ENCODE measurements around the gene CTSE. TPM values are rescaled to one million over a fixed set of nuclear protein-coding genes. Genes with fewer than 3 reads are reported as not detected.
"Not testable (repeated sequence)": the region's sequence is repeated elsewhere in the genome, so short reads cannot be mapped to it uniquely, and the experiment has no call there.

Gene CTSE
- total and polyA plus RNA-seq, 12 donors, result 0.01 TPM; not detected in 11

DNA sequence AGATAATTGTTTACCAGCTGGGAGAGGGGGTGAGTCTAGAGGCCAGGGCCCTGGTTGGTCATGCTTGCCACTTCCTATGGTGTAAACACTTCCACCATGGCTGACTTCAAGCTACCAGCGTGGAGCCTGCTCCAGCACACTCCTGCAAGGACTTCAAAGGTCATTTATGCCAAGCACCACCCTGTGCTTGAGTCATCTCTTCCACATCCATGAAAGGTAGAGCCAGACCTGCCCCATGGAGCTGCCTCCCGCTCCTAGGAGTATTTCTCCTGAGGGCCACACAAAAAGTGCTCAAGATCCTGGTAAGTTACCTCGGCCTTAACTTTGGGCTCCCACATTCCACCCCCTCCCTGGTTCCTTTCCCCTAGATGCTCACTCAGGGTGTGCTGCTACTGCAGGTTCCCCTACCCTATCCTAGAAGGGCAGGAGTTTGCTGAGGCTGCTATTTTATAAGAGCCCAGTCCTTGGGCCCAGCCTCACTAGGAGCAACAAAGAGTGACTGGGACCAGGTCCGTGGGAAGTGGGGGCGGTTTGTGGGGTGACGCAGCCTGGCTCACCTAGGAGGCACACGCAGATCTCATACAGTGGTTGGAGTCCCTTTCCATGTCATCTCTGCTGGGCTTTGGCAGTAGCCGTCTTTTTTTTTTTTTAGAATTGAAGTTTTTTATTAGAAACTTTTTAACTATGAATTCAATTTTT lies 22.9 kb downstream of the CTSE start:
- H3K27ac ChIP-seq, result peak overlapping the region in 1 of 10 donors; percentile 51
- ATAC-seq (no peak), DNase-seq (no peak)
- no peak overlapping the region for H3K4me3 ChIP-seq
- TF ChIP-seq, protein P1, sequence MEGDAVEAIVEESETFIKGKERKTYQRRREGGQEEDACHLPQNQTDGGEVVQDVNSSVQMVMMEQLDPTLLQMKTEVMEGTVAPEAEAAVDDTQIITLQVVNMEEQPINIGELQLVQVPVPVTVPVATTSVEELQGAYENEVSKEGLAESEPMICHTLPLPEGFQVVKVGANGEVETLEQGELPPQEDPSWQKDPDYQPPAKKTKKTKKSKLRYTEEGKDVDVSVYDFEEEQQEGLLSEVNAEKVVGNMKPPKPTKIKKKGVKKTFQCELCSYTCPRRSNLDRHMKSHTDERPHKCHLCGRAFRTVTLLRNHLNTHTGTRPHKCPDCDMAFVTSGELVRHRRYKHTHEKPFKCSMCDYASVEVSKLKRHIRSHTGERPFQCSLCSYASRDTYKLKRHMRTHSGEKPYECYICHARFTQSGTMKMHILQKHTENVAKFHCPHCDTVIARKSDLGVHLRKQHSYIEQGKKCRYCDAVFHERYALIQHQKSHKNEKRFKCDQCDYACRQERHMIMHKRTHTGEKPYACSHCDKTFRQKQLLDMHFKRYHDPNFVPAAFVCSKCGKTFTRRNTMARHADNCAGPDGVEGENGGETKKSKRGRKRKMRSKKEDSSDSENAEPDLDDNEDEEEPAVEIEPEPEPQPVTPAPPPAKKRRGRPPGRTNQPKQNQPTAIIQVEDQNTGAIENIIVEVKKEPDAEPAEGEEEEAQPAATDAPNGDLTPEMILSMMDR (IDR thresholded peaks at IDR 0.05), result no peak
- H3K36me3 ChIP-seq, result no peaks in the 10 kb centered on the region
- H3K4me1 ChIP-seq, result peaks cover 0 to 54% (median 22%) of the 10 kb centered on the region in 9 donors
- 91 to 92% methylated on average over 8 of the region's 8 CpGs for WGBS, 2 donors
- no peaks in the 10 kb centered on the region for H3K27me3 ChIP-seq
- no peaks in the 10 kb centered on the region for H3K9me3 ChIP-seq
- intact Hi-C loops (cut with DNase I), result no loop called here

DNA sequence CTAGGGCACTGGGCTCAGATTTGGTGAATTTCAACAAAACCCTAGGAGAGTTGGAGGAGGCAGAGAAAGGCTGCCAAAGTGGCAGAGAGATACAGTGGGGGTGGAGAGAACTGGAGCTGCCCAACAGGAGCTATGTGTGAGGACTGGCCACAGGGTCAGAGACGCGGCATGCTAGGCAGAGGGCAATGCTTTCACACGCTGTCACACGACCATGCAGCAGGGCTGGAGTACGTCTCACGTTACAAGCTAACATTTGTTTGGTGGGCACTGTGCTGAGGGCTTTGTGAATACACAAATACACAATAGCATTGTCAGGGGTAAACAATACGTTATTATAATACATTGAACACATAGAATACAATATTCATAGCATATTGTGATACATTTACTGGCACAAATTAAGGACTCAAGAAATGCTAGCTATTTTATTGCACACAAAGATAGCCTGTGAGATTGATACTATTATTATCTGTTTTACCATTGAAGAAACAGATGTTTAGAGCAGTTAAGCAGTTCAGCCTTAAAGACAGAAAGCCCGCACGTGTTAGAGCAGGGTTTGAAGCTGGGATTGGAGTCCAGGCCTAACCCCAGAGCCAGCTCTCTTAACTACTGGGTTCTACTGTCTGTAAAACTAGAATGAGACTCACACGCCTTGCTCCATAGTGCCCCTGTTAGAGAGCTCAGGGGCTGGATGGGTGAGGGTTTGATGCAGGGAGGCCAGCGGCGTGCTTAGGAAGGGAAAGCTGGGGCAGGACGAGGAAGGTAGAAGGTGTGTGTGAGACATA lies 25.0 kb downstream of the CTSE start:
- peaks cover 0 to 5% (median 0%) of the 10 kb centered on the region in 9 donors for H3K36me3 ChIP-seq
- WGBS, 2 donors, result 72 to 78% methylated on average over 13 of the region's 13 CpGs
- intact Hi-C loops (cut with DNase I), result no loop called here
- no peaks in the 10 kb centered on the region for H3K9me3 ChIP-seq
- peak in 7 of 8 donors; percentile 38 to 74 (median 69) for ATAC-seq
- peaks cover 0 to 39% (median 22%) of the 10 kb centered on the region in 9 donors for H3K4me1 ChIP-seq
- no peak overlapping the region for H3K4me3 ChIP-seq
- TF ChIP-seq, protein P1 (IDR thresholded peaks at IDR 0.05), result no peak
- DNase-seq, result peak in 1 of 2 donors; percentile 38
- H3K27me3 ChIP-seq, result no peaks in the 10 kb centered on the region
- H3K27ac ChIP-seq, result peak overlapping the region in 2 of 10 donors; percentile 13 to 37

DNA sequence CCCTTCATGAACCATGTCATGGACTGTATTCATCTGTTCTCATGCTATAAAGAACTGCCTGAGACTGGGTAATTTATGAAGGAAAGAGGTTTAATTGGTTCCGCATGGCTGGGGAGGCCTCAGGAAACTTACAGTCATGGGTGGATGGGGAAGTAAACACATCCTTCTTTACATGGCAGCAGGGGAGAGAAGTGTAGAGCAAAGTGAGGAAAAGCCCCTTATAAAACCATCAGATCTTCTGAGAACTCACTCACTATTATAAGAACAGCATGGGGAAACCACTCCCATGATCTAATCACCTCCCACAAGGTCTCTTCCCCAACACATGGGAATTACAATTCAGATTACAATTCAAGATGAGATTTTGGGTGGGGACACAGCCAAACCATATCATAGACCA lies 27.1 kb downstream of the CTSE start:
- WGBS, 2 donors, result 71 to 90% methylated on average over 1 of the region's 1 CpG
- DNase-seq; H3K27ac ChIP-seq; H3K9me3 ChIP-seq; H3K4me3 ChIP-seq; intact Hi-C loops (cut with DNase I); ATAC-seq; H3K27me3 ChIP-seq: not testable (repeated sequence)
- Histone ChIP-seq H3K36me3 (peaks cover 0 to 19% (median 0%) of the 10 kb centered on the region in 9 donors), H3K4me1 (peaks cover 0 to 24% (median 10%) of the 10 kb centered on the region in 9 donors)

DNA sequence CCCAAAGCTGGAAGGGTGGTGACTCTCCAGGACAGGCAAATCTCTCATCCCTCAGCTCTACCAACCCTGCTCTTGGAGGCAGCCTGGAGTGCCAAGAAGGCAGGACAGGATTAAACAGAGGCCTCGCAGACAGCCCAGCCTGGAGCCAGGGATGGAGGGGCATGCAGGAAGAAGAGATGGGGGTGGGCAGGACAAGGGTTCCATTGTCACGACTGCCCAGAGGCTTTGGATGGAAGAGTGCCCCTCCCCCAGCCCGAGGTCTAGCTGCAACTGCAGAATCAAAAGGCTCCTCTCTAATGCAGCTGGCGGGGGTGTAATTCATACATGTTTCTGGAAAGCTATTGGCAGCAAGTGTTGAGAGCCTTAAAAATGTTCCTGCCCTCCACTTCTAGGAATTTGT lies 29.3 kb downstream of the CTSE start:
- DNase-seq, result no peak
- Histone ChIP-seq H3K36me3 (peaks cover 0 to 29% (median 0%) of the 10 kb centered on the region in 9 donors), H3K9me3 (no peaks in the 10 kb centered on the region), H3K27ac (no peak overlapping the region), H3K4me1 (peaks cover 0 to 21% (median 4%) of the 10 kb centered on the region in 9 donors), H3K27me3 (no peaks in the 10 kb centered on the region), H3K4me3 (no peak overlapping the region)
- ATAC-seq, result no peak
- TF ChIP-seq, protein P1 (IDR thresholded peaks at IDR 0.05), result no peak
- WGBS, 2 donors, result 71 to 73% methylated on average over 4 of the region's 4 CpGs
- intact Hi-C loops (cut with DNase I), result no loop called here

All from heart right ventricle (tissue), 16 donors.